ENCODE measurements around the gene LARP4.

Gene LARP4

GRCh38 chr12:50529345-50529744 is 128.7 kb downstream of the LARP4 start:
- DNase-seq: no peak

Data from SHP77 treated with DMSO at 0.1 percent for 48 hours (cell line).